Brain microvascular endothelial cell (primary cell): Measurements from ENCODE around the gene DLG2.

ENCODE experiments used
- DNase-seq: peaks from one replicate; pipeline ENCODE4 v3.0.0-alpha.2; 2020
- H3K27ac ChIP-seq: fragments of 250-450 bp; sonication (Bioruptor Pico); 2 replicates; pipeline ENCODE4 v1.5.1; 2020; ENCODE audit warnings: mild to moderate bottlenecking, moderate library complexity
- H3K27me3 ChIP-seq: fragments of 250-450 bp; sonication (Bioruptor Pico); replicated peaks from 2 replicates; pipeline ENCODE4 v1.5.1; 2020; ENCODE audit warnings: mild to moderate bottlenecking
- H3K36me3 ChIP-seq: fragments of 250-450 bp; sonication (Bioruptor Pico); replicated peaks from 2 replicates; pipeline ENCODE4 v1.5.1; 2020; ENCODE audit warnings: mild to moderate bottlenecking
- H3K4me3 ChIP-seq: 2 replicates; pipeline ENCODE4 v1.5.1; 2011; ENCODE audit warnings: low read depth, mild to moderate bottlenecking, control low read depth, low read length, moderate library complexity
- CTCF ChIP-seq: IDR thresholded peaks from 2 replicates; pipeline ENCODE4 v1.5.1; 2011; ENCODE audit warnings: low read depth, mild to moderate bottlenecking, moderate library complexity, low read length, control low read depth, inconsistent platforms; ENCODE audit errors: missing control alignments
- in situ Hi-C: cut with HindIII; loops from 2 replicates; pipeline ENCODE4 v1.10.0; 2017; ENCODE audit warnings: low sequenced_read_pairs, low pct_ligation_motif_present

DLG2 gene

GRCh38 chr11:84775503-84775902, 851.6 kb downstream of the DLG2 start:
- Histone ChIP-seq H3K27me3 (no peaks in the 10 kb centered on the region), H3K27ac (no peak overlapping the region), H3K36me3 (no peaks in the 10 kb centered on the region), H3K4me3 (no peak overlapping the region)
- TF ChIP-seq CTCF = no peak
- no peak for DNase-seq
- in situ Hi-C loops = no loop called here

GRCh38 chr11:84763931-84764330, 863.2 kb downstream of the DLG2 start:
- no peak for DNase-seq
- in situ Hi-C loops = no loop called here
- TF ChIP-seq CTCF = no peak
- Histone ChIP-seq H3K27me3 (no peaks in the 10 kb centered on the region), H3K27ac (no peak overlapping the region), H3K4me3 (no peak overlapping the region), H3K36me3 (no peaks in the 10 kb centered on the region)

- Histone ChIP-seq H3K27me3 (no peaks in the 10 kb centered on the region), H3K27ac (no peak overlapping the region), H3K4me3 (no peak overlapping the region), H3K36me3 (no peaks in the 10 kb centered on the region)
- DNase-seq = no peak
- TF ChIP-seq CTCF = no peak
- in situ Hi-C loops = no loop called here
Observed at GRCh38 chr11:84757711-84758110, 869.4 kb downstream of the DLG2 start.

GRCh38 chr11:84751371-84751770, 875.8 kb downstream of the DLG2 start:
- H3K4me3 ChIP-seq = no peak overlapping the region
- no peak for DNase-seq
- H3K27me3 ChIP-seq = no peaks in the 10 kb centered on the region
- no peaks in the 10 kb centered on the region for H3K36me3 ChIP-seq
- in situ Hi-C loops = no loop called here
- no peak for TF ChIP-seq CTCF
- H3K27ac ChIP-seq = no peak overlapping the region

- Histone ChIP-seq H3K27ac (no peak overlapping the region), H3K27me3 (no peaks in the 10 kb centered on the region), H3K4me3 (no peak overlapping the region), H3K36me3 (no peaks in the 10 kb centered on the region)
- no peak for DNase-seq
- in situ Hi-C loops = no loop called here
- no peak for TF ChIP-seq CTCF
Observed at GRCh38 chr11:84747871-84748270, 879.3 kb downstream of the DLG2 start.

- no peak for DNase-seq
- Histone ChIP-seq H3K27me3 (no peaks in the 10 kb centered on the region), H3K36me3 (no peaks in the 10 kb centered on the region), H3K27ac (no peak overlapping the region), H3K4me3 (no peak overlapping the region)
- in situ Hi-C loops = no loop called here
- TF ChIP-seq CTCF = no peak
Observed at GRCh38 chr11:84740050-84740449, 887.1 kb downstream of the DLG2 start.
